A549 (cell line): ENCODE measurements around the gene SNURF. TPM values are rescaled to one million over a fixed set of nuclear protein-coding genes. Genes with fewer than 3 reads are reported as not detected.
"Not testable (repeated sequence)": the region's sequence is repeated elsewhere in the genome, so short reads cannot be mapped to it uniquely, and the experiment has no call there.

ENCODE experiments used
- ATAC-seq, 2 experiments: fragments of 200-7000 bp in 1 of 2; fragments of >200 bp in 1 of 2; cut with Nextera tagmentation in 1 of 2; cut with Tn5 transposase in 1 of 2; 3 replicates each; pipeline versions ENCODE4 v1.8.0 to v1.9.1; 2018 to 2020; ENCODE audit warnings: mild to moderate bottlenecking in 1 of 2, moderate library complexity in 1 of 2
- CTCF ChIA-PET: fragments of 300-600 bp; sonication (Branson Sonifier 250); formaldehyde crosslinking; extraction: SDS; loops from one replicate; lab custom pipeline; 2021; ENCODE audit warnings: antibody characterized with exemption, inconsistent platforms; lab: Yijun Ruan, JAX
- POLR2A ChIA-PET: fragments of 350-600 bp; formaldehyde crosslinking; extraction: SDS; loops from one replicate; lab custom pipeline; 2021; ENCODE audit warnings: antibody characterized with exemption, inconsistent platforms; lab: Yijun Ruan, JAX
- DNase-seq, 2 experiments: peaks; one replicate each; pipeline versions ENCODE4 v3.0.0 to v3.0.0-alpha.2; 2011 to 2016; ENCODE audit warnings: low read depth in 1 of 2, low spot score in 1 of 2
- FAIRE-seq: peaks from 2 replicates; lab custom pipeline; 2011; peaks lifted over from hg19 to GRCh38; lab: Jason Lieb, UNC
- H3K27ac ChIP-seq, 2 experiments: fragments of >200 bp; sonication (Bioruptor Twin); formaldehyde crosslinking; 3 replicates each; pipeline ENCODE4 v1.5.1; 2016 to 2017
- H3K4me1 ChIP-seq: fragments of >200 bp; sonication (Bioruptor Twin); formaldehyde crosslinking; 3 replicates; pipeline ENCODE4 v1.6.1; 2016
- H3K4me2 ChIP-seq: fragments of >200 bp; sonication (Bioruptor Twin); formaldehyde crosslinking; 3 replicates; pipeline ENCODE4 v1.6.1; 2016
- H3K4me3 ChIP-seq: fragments of >200 bp; sonication (Bioruptor Twin); formaldehyde crosslinking; 3 replicates; pipeline ENCODE4 v1.5.1; 2016
- H3K9me3 ChIP-seq: fragments of >200 bp; sonication (Bioruptor Twin); formaldehyde crosslinking; 3 replicates; pipeline ENCODE4 v1.6.1; 2016
- ATOH8 ChIP-seq: fragments of 250-450 bp; sonication (Bioruptor Pico); IDR thresholded peaks from 2 replicates; pipeline ENCODE4 v1.5.0; 2020; ENCODE audit warnings: low read depth, mild to moderate bottlenecking, moderate library complexity
- BHLHE40 ChIP-seq: IDR thresholded peaks from 2 replicates; pipeline ENCODE4 v1.6.1; 2012; ENCODE audit warnings: low read depth, low read length, inconsistent platforms
- CBX2 ChIP-seq: fragments of 200-600 bp; sonication (generic); IDR thresholded peaks from 2 replicates; pipeline ENCODE4 v1.6.1; 2016; ENCODE audit warnings: low read depth, mild to moderate bottlenecking, borderline replicate concordance
- CBX8 ChIP-seq: fragments of 200-600 bp; sonication (generic); IDR thresholded peaks from 2 replicates; pipeline ENCODE4 v1.6.1; 2016
- CHD4 ChIP-seq: fragments of 200-600 bp; sonication (generic); IDR thresholded peaks from 2 replicates; pipeline ENCODE4 v1.6.1; 2016; ENCODE audit warnings: antibody characterized with exemption, mild to moderate bottlenecking, borderline replicate concordance
- CTCF ChIP-seq: fragments of >200 bp; sonication (Bioruptor Twin); formaldehyde crosslinking; IDR thresholded peaks from 3 replicates; pipeline ENCODE4 v1.5.1; 2016
- EP300 ChIP-seq, 2 experiments: fragments of >200 bp; sonication (Bioruptor Twin); formaldehyde crosslinking; IDR thresholded peaks; 2 replicates in 1 of 2; 3 replicates in 1 of 2; pipeline ENCODE4 v1.6.1; 2016 to 2017
- ESRRA ChIP-seq: fragments of 150-350 bp; IDR thresholded peaks from 2 replicates; pipeline ENCODE4 v1.6.1; 2014; ENCODE audit warnings: mild to moderate bottlenecking, low read length, borderline replicate concordance
- FOSB ChIP-seq: fragments of 250-450 bp; sonication (Bioruptor Pico); IDR thresholded peaks from 2 replicates; pipeline ENCODE4 v1.5.0; 2020; ENCODE audit warnings: mild to moderate bottlenecking, moderate library complexity
- GATA3 ChIP-seq: IDR thresholded peaks from 2 replicates; pipeline ENCODE4 v1.6.1; 2012; ENCODE audit warnings: borderline replicate concordance
- HDAC2 ChIP-seq: fragments of 200-600 bp; sonication (generic); IDR thresholded peaks from 2 replicates; pipeline ENCODE4 v1.6.1; 2016
- HEYL ChIP-seq: fragments of 250-450 bp; sonication (Bioruptor Pico); IDR thresholded peaks from 2 replicates; pipeline ENCODE4 v1.8.0; 2021; ENCODE audit warnings: mild to moderate bottlenecking, moderate library complexity
- HOXA7 ChIP-seq: fragments of 250-450 bp; sonication (Bioruptor Pico); IDR thresholded peaks from 2 replicates; pipeline ENCODE4 v1.5.0; 2020; ENCODE audit warnings: mild to moderate bottlenecking, moderate library complexity
- HOXB13 ChIP-seq: fragments of 250-450 bp; sonication (Bioruptor Pico); IDR thresholded peaks from 2 replicates; pipeline ENCODE4 v1.5.0; 2020; ENCODE audit warnings: low read depth, mild to moderate bottlenecking, moderate library complexity
- KDM5A ChIP-seq: fragments of 200-600 bp; sonication (generic); IDR thresholded peaks from 2 replicates; pipeline ENCODE4 v1.6.1; 2016; ENCODE audit warnings: antibody characterized with exemption, mild to moderate bottlenecking
- MYC ChIP-seq: IDR thresholded peaks from 2 replicates; pipeline ENCODE4 v1.6.1; 2012; ENCODE audit warnings: mild to moderate bottlenecking, inconsistent platforms, low read length, improper control_type of control experiment, borderline replicate concordance
- NFE2L2 ChIP-seq: fragments of 150-350 bp; conservative IDR thresholded peaks from 2 replicates; pipeline ENCODE4 v1.6.1; 2014; ENCODE audit warnings: low read length
- NR3C1 ChIP-seq: fragments of >200 bp; sonication (Bioruptor Twin); formaldehyde crosslinking; IDR thresholded peaks from 3 replicates; pipeline ENCODE4 v1.6.1; 2017
- POLR2AphosphoS2 ChIP-seq: conservative IDR thresholded peaks from 2 replicates; pipeline ENCODE4 v1.6.1; 2012; ENCODE audit warnings: low read length, improper control_type of control experiment, inconsistent platforms
- RCOR1 ChIP-seq: fragments of 150-350 bp; IDR thresholded peaks from 2 replicates; pipeline ENCODE4 v1.6.1; 2014; ENCODE audit warnings: antibody characterized with exemption, low read length, low read depth
- RNF2 ChIP-seq: fragments of 200-600 bp; sonication (generic); IDR thresholded peaks from 2 replicates; pipeline ENCODE4 v1.6.1; 2016; ENCODE audit warnings: low read depth, mild to moderate bottlenecking, antibody characterized with exemption, moderate library complexity, borderline replicate concordance
- SMC3 ChIP-seq: fragments of >200 bp; sonication (Bioruptor Twin); formaldehyde crosslinking; IDR thresholded peaks from 3 replicates; pipeline ENCODE4 v1.6.1; 2018; ENCODE audit warnings: inconsistent platforms
- TFCP2L1 ChIP-seq: fragments of 250-450 bp; sonication (Bioruptor Pico); IDR thresholded peaks from 2 replicates; pipeline ENCODE4 v1.5.0; 2021; ENCODE audit warnings: mild to moderate bottlenecking
- TP53 ChIP-seq: fragments of 250-450 bp; sonication (Bioruptor Pico); IDR thresholded peaks from 2 replicates; pipeline ENCODE4 v1.5.0; 2021; ENCODE audit warnings: mild to moderate bottlenecking, moderate library complexity
- ZC3H11A ChIP-seq: fragments of 450-650 bp; IDR thresholded peaks from 2 replicates; pipeline ENCODE4 v1.6.1; 2014; ENCODE audit warnings: antibody characterized with exemption, mild to moderate bottlenecking
- ZNF302 ChIP-seq: fragments of 250-450 bp; sonication (Bioruptor Pico); IDR thresholded peaks from 2 replicates; pipeline ENCODE4 v1.9.0; 2021; ENCODE audit warnings: inconsistent platforms, mild to moderate bottlenecking, moderate library complexity
- WGBS: methylation state at CpG from one replicate; pipeline ENCODE4 v1.1.6; 2017; ENCODE audit errors: missing lambda C conversion rate; 5-methylcytosine and 5-hydroxymethylcytosine counted together
- polyA plus RNA-seq, 4 experiments: library from polyadenylated mRNA; depleted of rRNA in 3 of 4; stranded (reverse); fragments of >200 nt; fragmentation: RNase III in 1 of 4; extraction: RNeasy Plus Mini Kit Qiagen cat#74134 plus additional on column Dnase treatment in 1 of 4; gene quantifications; 2 replicates in 3 of 4; 3 replicates in 1 of 4; pipeline ENCODE4 v1.2.3, GENCODE V29; 2011 to 2017

The SNURF gene
- polyA plus RNA-seq, 2 of the 4 experiments (the other 2 are of a cell fraction), result 13.9 to 29.2 TPM

- Histone ChIP-seq H3K27ac (no peak overlapping the region), H3K4me3 (no peak overlapping the region), H3K4me2 (no peak overlapping the region), H3K4me1 (no peaks in the 10 kb centered on the region), H3K9me3 (no peaks in the 10 kb centered on the region)
- WGBS, result 0% methylated on average over 2 of the region's 2 CpGs
- DNase-seq (no peak), FAIRE-seq (no peak), ATAC-seq (no peak)
- ChIA-PET POLR2A (no interaction called here), CTCF (no interaction called here)
- TF ChIP-seq BHLHE40 (no peak), HDAC2 (no peak), HOXB13 (CRISPR knock-in tag) (no peak), FOSB (no peak), MYC (no peak), HOXA7 (CRISPR knock-in tag) (no peak), POLR2AphosphoS2 (no peak), RNF2 (no peak), ESRRA (no peak), SMC3 (no peak), ZNF302 (CRISPR knock-in tag) (no peak), EP300 (IDR thresholded peaks at IDR 0.05) (no peak), CBX2 (no peak), RCOR1 (no peak), NFE2L2 (no peak), CTCF (no peak), ATOH8 (CRISPR knock-in tag) (no peak), ZC3H11A (no peak), KDM5A (no peak)
These were observed 35.3 kb upstream of the SNURF start for GRCh38 chr15:24919446-24919845.

- H3K4me3 ChIP-seq, FAIRE-seq, CTCF ChIA-PET, DNase-seq, H3K4me2 ChIP-seq, H3K4me1 ChIP-seq, H3K27ac ChIP-seq, H3K9me3 ChIP-seq, ATAC-seq, POLR2A ChIA-PET: not testable (repeated sequence)
- WGBS, result 20% methylated on average over 6 of the region's 6 CpGs
These were observed 32.0 kb upstream of the SNURF start for GRCh38 chr15:24922781-24923180.

GRCh38 chr15:24924153-24924552 is 30.6 kb upstream of the SNURF start:
- ChIA-PET CTCF (no interaction called here), POLR2A (no interaction called here)
- H3K4me3 ChIP-seq, result no peak overlapping the region
- no peak overlapping the region for H3K4me2 ChIP-seq
- no peak for DNase-seq
- ATAC-seq, result no peak
- no peak overlapping the region for H3K27ac ChIP-seq
- H3K4me1 ChIP-seq, result no peaks in the 10 kb centered on the region
- 2% methylated on average over 3 of the region's 3 CpGs for WGBS
- FAIRE-seq, result no peak
- H3K9me3 ChIP-seq, result no peaks in the 10 kb centered on the region
- TF ChIP-seq RNF2, result no peak
- TF ChIP-seq CBX2, result no peak
- no peak for TF ChIP-seq TP53 (CRISPR knock-in tag)
- TF ChIP-seq NR3C1, result no peak
- TF ChIP-seq HEYL (CRISPR knock-in tag), result no peak
- TF ChIP-seq ESRRA, result no peak
- no peak for TF ChIP-seq TFCP2L1 (CRISPR knock-in tag)
- no peak for TF ChIP-seq BHLHE40
- no peak for TF ChIP-seq CBX8
- TF ChIP-seq GATA3, result no peak
- no peak for TF ChIP-seq CHD4
- no peak for TF ChIP-seq ATOH8 (CRISPR knock-in tag)
